ENCODE data around the gene DLEC1.
"Not testable (repeated sequence)": the region's sequence is repeated elsewhere in the genome, so short reads cannot be mapped to it uniquely, and the experiment has no call there.

The DLEC1 gene

DNA sequence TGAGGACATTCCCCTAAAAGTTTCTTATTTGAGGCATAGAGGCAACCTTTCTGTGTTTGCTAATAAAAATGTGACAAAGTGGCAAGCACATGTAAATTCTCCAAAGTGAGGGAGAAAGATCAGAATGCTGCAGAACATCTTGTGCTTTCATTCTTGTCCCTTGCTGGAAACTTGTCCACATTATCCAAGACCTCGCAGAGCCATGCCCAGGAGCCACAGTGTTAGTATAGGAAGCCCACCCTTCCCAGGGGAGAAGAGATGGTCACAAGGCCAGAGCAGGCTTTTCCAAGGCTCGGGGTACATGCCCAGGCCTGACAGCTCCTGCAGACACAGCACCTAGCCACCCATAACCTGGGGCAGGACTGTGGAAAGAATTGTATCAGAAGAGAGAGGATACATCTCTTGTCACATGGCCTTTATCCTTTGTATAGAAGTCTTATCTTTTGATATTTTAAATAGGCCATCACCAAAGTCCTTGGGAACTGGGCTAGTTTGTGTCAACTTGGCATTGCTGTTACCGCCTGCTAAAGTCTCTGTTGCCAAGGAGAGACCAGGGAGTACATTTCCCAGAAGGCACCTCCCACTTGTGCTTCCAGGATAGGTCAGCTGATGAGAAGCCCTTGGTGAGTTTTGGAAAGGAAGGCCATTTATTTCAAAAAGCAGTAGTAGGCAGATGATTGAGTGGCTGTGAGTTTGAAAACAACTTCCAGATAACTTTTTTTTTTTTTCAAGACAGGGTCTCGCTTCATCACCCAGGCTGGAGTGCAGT is 10.5 kb downstream of the DLEC1 start:
- Histone ChIP-seq H3K4me3 (ENCODE audit: low read length, poor library complexity, severe bottlenecking) (no peak overlapping the region), H4K20me1 (ENCODE audit: insufficient read depth, low read length, poor library complexity, severe bottlenecking) (no peaks in the 10 kb centered on the region), H3K36me3 (ENCODE audit: insufficient read depth, low read length) (no peaks in the 10 kb centered on the region), H3K4me1 (ENCODE audit: insufficient read depth, low read length, poor library complexity, severe bottlenecking) (no peaks in the 10 kb centered on the region), H2AFZ (ENCODE audit: low read length) (no peak overlapping the region), H3K79me2 (ENCODE audit: insufficient read depth, low read length) (no peaks in the 10 kb centered on the region), H3K9me3 (ENCODE audit: insufficient read depth, low read depth, low read length) (no peaks in the 10 kb centered on the region), H3K4me2 (ENCODE audit: low read depth, low read length, poor library complexity, severe bottlenecking) (no peak overlapping the region), H3F3A (ENCODE audit: low read depth) (no peaks in the 10 kb centered on the region), H3K27me3 (ENCODE audit: insufficient read depth, low read length, poor library complexity, severe bottlenecking) (no peaks in the 10 kb centered on the region), H3K9ac (ENCODE audit: low read depth, low read length, poor library complexity, severe bottlenecking) (no peak overlapping the region), H3K9me2 (replicated peaks; ENCODE audit: low read depth, low read length) (no peaks in the 10 kb centered on the region)
- TF ChIP-seq EZH2phosphoT487 (IDR thresholded peaks at IDR 0.05; ENCODE audit: borderline replicate concordance): no peak
- TF ChIP-seq CTCF (conservative IDR thresholded peaks at IDR 0.05; ENCODE audit: low read length): no peak

GRCh38 chr3:38051131-38051530 is 12.1 kb downstream of the DLEC1 start:
- TF ChIP-seq EZH2phosphoT487 (IDR thresholded peaks at IDR 0.05; ENCODE audit: borderline replicate concordance) (no peak), CTCF (conservative IDR thresholded peaks at IDR 0.05; ENCODE audit: low read length) (no peak)
- Histone ChIP-seq H3K9ac (ENCODE audit: low read depth, low read length, poor library complexity, severe bottlenecking) (no peak overlapping the region), H3K36me3 (ENCODE audit: insufficient read depth, low read length) (no peaks in the 10 kb centered on the region), H2AFZ (ENCODE audit: low read length) (no peak overlapping the region), H3K4me3 (ENCODE audit: low read length, poor library complexity, severe bottlenecking) (no peak overlapping the region), H3K4me2 (ENCODE audit: low read depth, low read length, poor library complexity, severe bottlenecking) (no peak overlapping the region), H3K9me2 (replicated peaks; ENCODE audit: low read depth, low read length) (no peaks in the 10 kb centered on the region), H4K20me1 (ENCODE audit: insufficient read depth, low read length, poor library complexity, severe bottlenecking) (no peaks in the 10 kb centered on the region), H3K9me3 (ENCODE audit: insufficient read depth, low read depth, low read length) (no peaks in the 10 kb centered on the region), H3K79me2 (ENCODE audit: insufficient read depth, low read length) (no peaks in the 10 kb centered on the region), H3K27me3 (ENCODE audit: insufficient read depth, low read length, poor library complexity, severe bottlenecking) (no peaks in the 10 kb centered on the region), H3F3A (ENCODE audit: low read depth) (no peaks in the 10 kb centered on the region), H3K4me1 (ENCODE audit: insufficient read depth, low read length, poor library complexity, severe bottlenecking) (no peaks in the 10 kb centered on the region)

GRCh38 chr3:38053286-38053685 is 14.3 kb downstream of the DLEC1 start:
- H2AFZ ChIP-seq (ENCODE audit: low read length); H3K27me3 ChIP-seq (ENCODE audit: insufficient read depth, low read length, poor library complexity, severe bottlenecking); H3K4me3 ChIP-seq (ENCODE audit: low read length, poor library complexity, severe bottlenecking): not testable (repeated sequence)

GRCh38 chr3:38053813-38054498 is 14.9 kb downstream of the DLEC1 start:
- not testable (repeated sequence) for H3K36me3 ChIP-seq (ENCODE audit: insufficient read depth, low read length); H3K4me1 ChIP-seq (ENCODE audit: insufficient read depth, low read length, poor library complexity, severe bottlenecking); H2AFZ ChIP-seq (ENCODE audit: low read length); H3K4me2 ChIP-seq (ENCODE audit: low read depth, low read length, poor library complexity, severe bottlenecking); H3K27me3 ChIP-seq (ENCODE audit: insufficient read depth, low read length, poor library complexity, severe bottlenecking); H3K4me3 ChIP-seq (ENCODE audit: low read length, poor library complexity, severe bottlenecking); H3K9me3 ChIP-seq (ENCODE audit: insufficient read depth, low read depth, low read length); H3F3A ChIP-seq (ENCODE audit: low read depth); H3K79me2 ChIP-seq (ENCODE audit: insufficient read depth, low read length); H3K9me2 ChIP-seq (replicated peaks; ENCODE audit: low read depth, low read length); H3K9ac ChIP-seq (ENCODE audit: low read depth, low read length, poor library complexity, severe bottlenecking); H4K20me1 ChIP-seq (ENCODE audit: insufficient read depth, low read length, poor library complexity, severe bottlenecking)

More at GRCh38 chr3:38053286-38053685, 14.3 kb downstream of the DLEC1 start:
- H3K9me3 ChIP-seq (ENCODE audit: insufficient read depth, low read depth, low read length); H3K4me1 ChIP-seq (ENCODE audit: insufficient read depth, low read length, poor library complexity, severe bottlenecking); H3F3A ChIP-seq (ENCODE audit: low read depth); H4K20me1 ChIP-seq (ENCODE audit: insufficient read depth, low read length, poor library complexity, severe bottlenecking); H3K9me2 ChIP-seq (replicated peaks; ENCODE audit: low read depth, low read length); H3K79me2 ChIP-seq (ENCODE audit: insufficient read depth, low read length); H3K9ac ChIP-seq (ENCODE audit: low read depth, low read length, poor library complexity, severe bottlenecking); H3K36me3 ChIP-seq (ENCODE audit: insufficient read depth, low read length); H3K4me2 ChIP-seq (ENCODE audit: low read depth, low read length, poor library complexity, severe bottlenecking): not testable (repeated sequence)

Data from Loucy (cell line).